ENCODE measurements around the gene RNF169.

Gene RNF169

DNA sequence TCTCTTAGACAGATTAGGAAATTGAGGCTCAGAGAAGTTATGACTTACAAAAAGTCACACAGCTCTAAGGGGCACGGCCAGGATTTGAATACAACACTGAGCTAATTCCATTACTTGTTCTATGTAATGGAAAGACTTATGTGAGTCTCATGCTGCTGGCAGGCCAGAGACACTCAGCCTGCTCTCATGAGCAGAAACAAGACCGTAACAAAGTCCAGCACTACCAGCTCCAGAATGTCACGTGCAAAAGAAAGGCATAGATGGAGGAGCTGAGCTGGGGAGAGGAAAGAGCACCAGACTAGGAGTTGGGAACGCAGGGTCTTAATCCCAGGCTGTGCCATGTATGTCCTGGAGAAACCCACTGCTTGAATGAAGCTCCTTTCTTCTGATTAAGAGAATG is 19.3 kb upstream of the RNF169 start:
- H3K9me2 ChIP-seq (replicated peaks; ENCODE audit: insufficient read depth, low read length): no peaks in the 10 kb centered on the region
- no peaks in the 10 kb centered on the region for H3K36me3 ChIP-seq (replicated peaks; ENCODE audit: insufficient read depth, low read length)
- H3K4me3 ChIP-seq (ENCODE audit: low read length): no peak overlapping the region
- H3K27me3 ChIP-seq (replicated peaks; ENCODE audit: insufficient read depth, low read length): peaks cover 28% of the 10 kb centered on the region
- no peak overlapping the region for H3K27ac ChIP-seq (ENCODE audit: low read length)
- H3K79me2 ChIP-seq (ENCODE audit: low read length): no peaks in the 10 kb centered on the region
- no peak overlapping the region for H3K9ac ChIP-seq (ENCODE audit: low read length)
- no peaks in the 10 kb centered on the region for H3F3A ChIP-seq (ENCODE audit: insufficient read depth, low read length)
- H2AFZ ChIP-seq (ENCODE audit: low read length): no peak overlapping the region
- no peak for TF ChIP-seq EZH2 (optimal IDR thresholded peaks at IDR 0.05; ENCODE audit: low read depth, low read length)
- TF ChIP-seq, protein P1, sequence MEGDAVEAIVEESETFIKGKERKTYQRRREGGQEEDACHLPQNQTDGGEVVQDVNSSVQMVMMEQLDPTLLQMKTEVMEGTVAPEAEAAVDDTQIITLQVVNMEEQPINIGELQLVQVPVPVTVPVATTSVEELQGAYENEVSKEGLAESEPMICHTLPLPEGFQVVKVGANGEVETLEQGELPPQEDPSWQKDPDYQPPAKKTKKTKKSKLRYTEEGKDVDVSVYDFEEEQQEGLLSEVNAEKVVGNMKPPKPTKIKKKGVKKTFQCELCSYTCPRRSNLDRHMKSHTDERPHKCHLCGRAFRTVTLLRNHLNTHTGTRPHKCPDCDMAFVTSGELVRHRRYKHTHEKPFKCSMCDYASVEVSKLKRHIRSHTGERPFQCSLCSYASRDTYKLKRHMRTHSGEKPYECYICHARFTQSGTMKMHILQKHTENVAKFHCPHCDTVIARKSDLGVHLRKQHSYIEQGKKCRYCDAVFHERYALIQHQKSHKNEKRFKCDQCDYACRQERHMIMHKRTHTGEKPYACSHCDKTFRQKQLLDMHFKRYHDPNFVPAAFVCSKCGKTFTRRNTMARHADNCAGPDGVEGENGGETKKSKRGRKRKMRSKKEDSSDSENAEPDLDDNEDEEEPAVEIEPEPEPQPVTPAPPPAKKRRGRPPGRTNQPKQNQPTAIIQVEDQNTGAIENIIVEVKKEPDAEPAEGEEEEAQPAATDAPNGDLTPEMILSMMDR (IDR thresholded peaks at IDR 0.05; ENCODE audit: low read length): no peak
- TF ChIP-seq EZH2phosphoT487 (IDR thresholded peaks at IDR 0.05; ENCODE audit: low read length): no peak
- DNase-seq: no peak
- H3K4me1 ChIP-seq (ENCODE audit: low read length): no peaks in the 10 kb centered on the region
- H4K20me1 ChIP-seq (ENCODE audit: insufficient read depth, low read length): no peaks in the 10 kb centered on the region
- H3K4me2 ChIP-seq (ENCODE audit: low read depth, low read length): no peak overlapping the region
- no peaks in the 10 kb centered on the region for H3K9me3 ChIP-seq (replicated peaks; ENCODE audit: insufficient read depth, low read length)

GRCh38 chr11:74730571-74731260 is 17.9 kb upstream of the RNF169 start:
- TF ChIP-seq, protein P1 (IDR thresholded peaks at IDR 0.05; ENCODE audit: low read length): no peak
- TF ChIP-seq EZH2phosphoT487 (IDR thresholded peaks at IDR 0.05; ENCODE audit: low read length): no peak
- TF ChIP-seq EZH2 (optimal IDR thresholded peaks at IDR 0.05; ENCODE audit: low read depth, low read length): no peak
- DNase-seq: no peak
- Histone ChIP-seq H3K9me3 (replicated peaks; ENCODE audit: insufficient read depth, low read length) (no peaks in the 10 kb centered on the region), H3K27me3 (replicated peaks; ENCODE audit: insufficient read depth, low read length) (peaks cover 28% of the 10 kb centered on the region), H3F3A (ENCODE audit: insufficient read depth, low read length) (no peaks in the 10 kb centered on the region), H2AFZ (ENCODE audit: low read length) (no peak overlapping the region), H3K9ac (ENCODE audit: low read length) (no peak overlapping the region), H3K79me2 (ENCODE audit: low read length) (no peaks in the 10 kb centered on the region), H3K4me3 (ENCODE audit: low read length) (no peak overlapping the region), H3K4me1 (ENCODE audit: low read length) (no peaks in the 10 kb centered on the region), H3K4me2 (ENCODE audit: low read depth, low read length) (no peak overlapping the region), H4K20me1 (ENCODE audit: insufficient read depth, low read length) (no peaks in the 10 kb centered on the region), H3K9me2 (replicated peaks; ENCODE audit: insufficient read depth, low read length) (no peaks in the 10 kb centered on the region), H3K36me3 (replicated peaks; ENCODE audit: insufficient read depth, low read length) (no peaks in the 10 kb centered on the region), H3K27ac (ENCODE audit: low read length) (no peak overlapping the region)

- no peaks in the 10 kb centered on the region for H3K9me2 ChIP-seq (replicated peaks; ENCODE audit: insufficient read depth, low read length)
- H3K79me2 ChIP-seq (ENCODE audit: low read length): no peaks in the 10 kb centered on the region
- no peak within 1 kb of the TSS for H3K27ac ChIP-seq (ENCODE audit: low read length)
- H4K20me1 ChIP-seq (ENCODE audit: insufficient read depth, low read length): no peaks in the 10 kb centered on the region
- H3K36me3 ChIP-seq (replicated peaks; ENCODE audit: insufficient read depth, low read length): no peaks in the 10 kb centered on the region
- DNase-seq: no peak
- H3F3A ChIP-seq (ENCODE audit: insufficient read depth, low read length): no peaks in the 10 kb centered on the region
- no peak within 1 kb of the TSS for H3K4me3 ChIP-seq (ENCODE audit: low read length)
- no peak within 1 kb of the TSS for H3K4me2 ChIP-seq (ENCODE audit: low read depth, low read length)
- H3K9ac ChIP-seq (ENCODE audit: low read length): no peak within 1 kb of the TSS
- no peak for TF ChIP-seq EZH2 (optimal IDR thresholded peaks at IDR 0.05; ENCODE audit: low read depth, low read length)
- TF ChIP-seq, protein P1 (IDR thresholded peaks at IDR 0.05; ENCODE audit: low read length): no peak
- TF ChIP-seq EZH2phosphoT487 (IDR thresholded peaks at IDR 0.05; ENCODE audit: low read length): no peak
- peaks cover 28% of the 10 kb centered on the region for H3K27me3 ChIP-seq (replicated peaks; ENCODE audit: insufficient read depth, low read length)
- no peaks in the 10 kb centered on the region for H3K4me1 ChIP-seq (ENCODE audit: low read length)
- H3K9me3 ChIP-seq (replicated peaks; ENCODE audit: insufficient read depth, low read length): no peaks in the 10 kb centered on the region
- H2AFZ ChIP-seq (ENCODE audit: low read length): no peak within 1 kb of the TSS
Measured at GRCh38 chr11:74731301-74732094, 17.2 kb upstream of the RNF169 start, which contains the start of gene CHRDL2. Gene CHRDL2 (minus strand): TSS chr11:74731426. CDS start chr11:74730888, 538 bp downstream.

Measured in MM.1S (cell line).